GM12873 (cell line): ENCODE results near the gene TP53I11.

ENCODE experiments used
- CTCF ChIP-seq: IDR thresholded peaks from 2 replicates; pipeline ENCODE4 v1.5.1; 2012; ENCODE audit warnings: low read depth, mild to moderate bottlenecking, moderate library complexity, low read length, control low read depth; ENCODE audit not compliant: insufficient read depth; ENCODE audit errors: missing control alignments

TP53I11 gene

GRCh38 chr11:44916801-44917385, 33.8 kb downstream of the TP53I11 start:
- TF ChIP-seq CTCF, result no peak

- no peak for TF ChIP-seq CTCF
These were observed 34.4 kb downstream of the TP53I11 start for GRCh38 chr11:44916331-44916730.

- TF ChIP-seq CTCF, result no peak
These were observed 35.1 kb downstream of the TP53I11 start for GRCh38 chr11:44915621-44916020.

DNA sequence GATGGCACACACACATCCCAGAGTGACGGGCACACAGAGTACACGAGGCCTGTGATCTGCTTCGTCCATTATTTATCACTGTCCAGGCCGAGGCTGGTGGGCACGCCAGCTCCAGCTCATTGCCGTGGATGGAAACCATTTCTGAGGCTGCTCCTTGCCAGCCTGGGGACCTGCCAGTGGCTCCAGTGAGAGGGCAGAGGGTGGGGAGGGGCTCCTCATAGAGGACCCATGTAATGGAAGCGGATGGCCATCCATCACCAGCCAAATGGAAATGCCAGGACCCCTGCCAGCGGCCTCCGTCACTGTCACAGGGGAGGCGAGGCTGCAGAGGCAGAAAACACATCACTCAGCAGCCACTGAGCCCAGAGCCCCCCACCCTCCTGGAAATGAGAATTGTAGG, 35.7 kb downstream of the TP53I11 start:
- TF ChIP-seq CTCF, result no peak

GRCh38 chr11:44914105-44914504, 36.6 kb downstream of the TP53I11 start:
- no peak for TF ChIP-seq CTCF

GRCh38 chr11:44913502-44913901, 37.2 kb downstream of the TP53I11 start:
- no peak for TF ChIP-seq CTCF

- TF ChIP-seq CTCF, result no peak
These were observed 38.3 kb downstream of the TP53I11 start for GRCh38 chr11:44912270-44912987.
